Measurements from ENCODE around the gene WSB1. TPM values are rescaled to one million over a fixed set of nuclear protein-coding genes. Genes with fewer than 3 reads are reported as not detected.

Gene WSB1
- total RNA-seq, 1 donor from 2014 or later = 256 TPM

DNA sequence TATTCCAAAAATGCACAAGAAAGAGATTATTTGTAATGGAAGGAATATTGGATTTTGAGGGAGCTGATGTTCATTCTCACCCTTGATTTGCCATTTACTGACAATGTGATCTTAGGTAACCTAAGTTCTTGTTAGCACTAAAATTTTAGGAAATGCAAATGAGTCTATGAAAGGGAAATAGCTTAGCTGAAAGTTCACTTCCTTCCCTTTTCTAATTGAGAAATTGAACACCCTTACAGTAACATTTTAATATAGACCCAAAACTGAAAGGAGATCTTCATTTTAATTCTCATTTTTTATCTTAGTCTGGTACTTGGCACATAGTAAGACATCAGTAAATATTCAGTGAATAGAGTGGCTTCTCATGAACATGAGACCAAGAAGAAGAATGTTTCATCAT lies 10.9 kb upstream of the WSB1 start:
- no peak for FAIRE-seq
- no peaks in the 10 kb centered on the region for H3K27me3 ChIP-seq (ENCODE audit: control insufficient read depth, insufficient read depth, low read length)
- no peak for DNase-seq (ENCODE audit: low read depth)
- TF ChIP-seq, protein P1, sequence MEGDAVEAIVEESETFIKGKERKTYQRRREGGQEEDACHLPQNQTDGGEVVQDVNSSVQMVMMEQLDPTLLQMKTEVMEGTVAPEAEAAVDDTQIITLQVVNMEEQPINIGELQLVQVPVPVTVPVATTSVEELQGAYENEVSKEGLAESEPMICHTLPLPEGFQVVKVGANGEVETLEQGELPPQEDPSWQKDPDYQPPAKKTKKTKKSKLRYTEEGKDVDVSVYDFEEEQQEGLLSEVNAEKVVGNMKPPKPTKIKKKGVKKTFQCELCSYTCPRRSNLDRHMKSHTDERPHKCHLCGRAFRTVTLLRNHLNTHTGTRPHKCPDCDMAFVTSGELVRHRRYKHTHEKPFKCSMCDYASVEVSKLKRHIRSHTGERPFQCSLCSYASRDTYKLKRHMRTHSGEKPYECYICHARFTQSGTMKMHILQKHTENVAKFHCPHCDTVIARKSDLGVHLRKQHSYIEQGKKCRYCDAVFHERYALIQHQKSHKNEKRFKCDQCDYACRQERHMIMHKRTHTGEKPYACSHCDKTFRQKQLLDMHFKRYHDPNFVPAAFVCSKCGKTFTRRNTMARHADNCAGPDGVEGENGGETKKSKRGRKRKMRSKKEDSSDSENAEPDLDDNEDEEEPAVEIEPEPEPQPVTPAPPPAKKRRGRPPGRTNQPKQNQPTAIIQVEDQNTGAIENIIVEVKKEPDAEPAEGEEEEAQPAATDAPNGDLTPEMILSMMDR (IDR thresholded peaks at IDR 0.05; ENCODE audit: insufficient read depth, low read length, severe bottlenecking) = no peak
- H3K4me3 ChIP-seq (ENCODE audit: low read depth, low read length) = no peak overlapping the region
- H3K36me3 ChIP-seq (ENCODE audit: control insufficient read depth, insufficient read depth, low read length) = no peaks in the 10 kb centered on the region

DNA sequence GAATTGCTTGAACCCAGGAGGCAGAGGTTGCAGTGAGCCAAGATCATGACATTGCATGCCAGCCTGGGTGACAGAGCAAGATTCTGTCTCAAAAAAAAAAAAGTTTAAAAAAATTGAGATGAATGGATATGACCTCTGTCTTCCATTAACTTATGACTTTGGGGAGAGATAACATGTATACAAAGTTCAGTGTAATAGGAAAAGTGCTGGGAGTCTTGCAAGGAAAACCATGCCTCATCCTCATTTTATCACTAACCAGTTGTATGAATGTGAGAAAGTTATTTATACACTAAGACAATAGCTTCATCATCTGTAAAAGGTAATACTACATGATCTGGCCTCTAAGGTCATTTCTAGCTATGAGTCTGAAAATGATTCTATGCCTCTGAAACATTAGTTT lies 10.2 kb upstream of the WSB1 start:
- no peak for DNase-seq (ENCODE audit: low read depth)
- Histone ChIP-seq H3K27me3 (ENCODE audit: control insufficient read depth, insufficient read depth, low read length) (no peaks in the 10 kb centered on the region), H3K36me3 (ENCODE audit: control insufficient read depth, insufficient read depth, low read length) (no peaks in the 10 kb centered on the region), H3K4me3 (ENCODE audit: low read depth, low read length) (no peak overlapping the region)
- no peak for FAIRE-seq
- TF ChIP-seq, protein P1 (IDR thresholded peaks at IDR 0.05; ENCODE audit: insufficient read depth, low read length, severe bottlenecking) = no peak

DNA sequence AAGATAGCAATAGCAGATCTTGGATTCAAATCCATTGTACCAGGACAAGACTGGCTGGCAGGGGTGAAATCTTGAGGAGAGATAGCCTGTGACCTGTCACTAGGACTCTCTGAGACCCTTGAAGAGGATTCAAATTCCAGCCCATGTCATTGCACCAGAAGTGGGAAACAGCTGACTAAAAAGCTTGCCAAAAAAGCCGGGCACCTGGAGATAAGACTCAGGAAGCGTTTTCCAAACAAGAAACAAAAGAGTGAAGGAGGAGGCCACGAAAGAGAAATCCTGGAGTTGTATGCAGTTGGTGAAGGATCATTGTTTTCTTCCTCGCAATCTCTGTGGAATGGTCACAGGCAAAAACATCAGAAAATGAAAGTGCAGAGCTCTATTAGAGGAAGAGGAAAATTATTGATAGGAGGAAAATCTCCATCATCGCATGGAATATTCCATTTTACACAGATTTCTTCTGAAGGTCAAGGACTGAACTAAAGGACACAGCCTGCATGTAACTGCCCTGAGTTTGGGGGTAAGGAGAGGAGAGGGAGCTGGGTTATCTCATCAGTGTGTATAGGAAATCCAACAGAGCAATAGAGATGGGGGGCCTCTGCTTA lies 9.0 kb upstream of the WSB1 start:
- FAIRE-seq = no peak
- no peaks in the 10 kb centered on the region for H3K36me3 ChIP-seq (ENCODE audit: control insufficient read depth, insufficient read depth, low read length)
- DNase-seq (ENCODE audit: low read depth) = no peak
- H3K27me3 ChIP-seq (ENCODE audit: control insufficient read depth, insufficient read depth, low read length) = no peaks in the 10 kb centered on the region
- TF ChIP-seq, protein P1 (IDR thresholded peaks at IDR 0.05; ENCODE audit: insufficient read depth, low read length, severe bottlenecking) = no peak
- H3K4me3 ChIP-seq (ENCODE audit: low read depth, low read length) = no peak overlapping the region

DNA sequence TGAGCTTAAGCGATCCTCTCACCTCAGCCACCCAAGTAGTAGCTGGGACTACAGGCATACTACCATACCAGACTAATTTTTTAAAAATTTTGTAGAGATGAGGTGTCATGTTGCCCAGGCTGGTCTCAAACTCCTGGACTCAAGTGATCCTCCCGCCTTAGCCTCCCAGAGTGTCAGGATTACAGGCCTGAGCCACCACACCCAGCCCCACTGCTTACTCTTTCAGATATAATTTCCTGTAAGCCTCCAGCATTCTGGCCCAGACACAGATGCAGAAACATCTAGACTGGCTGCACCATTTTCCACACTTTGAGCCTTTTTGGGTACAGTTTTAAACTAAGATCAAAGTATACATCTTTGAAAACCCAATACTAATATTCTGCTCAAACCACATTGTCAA lies 8.4 kb upstream of the WSB1 start:
- no peak for FAIRE-seq
- no peak for DNase-seq (ENCODE audit: low read depth)
- TF ChIP-seq, protein P1 (IDR thresholded peaks at IDR 0.05; ENCODE audit: insufficient read depth, low read length, severe bottlenecking) = no peak
- Histone ChIP-seq H3K4me3 (ENCODE audit: low read depth, low read length) (no peak overlapping the region), H3K27me3 (ENCODE audit: control insufficient read depth, insufficient read depth, low read length) (no peaks in the 10 kb centered on the region), H3K36me3 (ENCODE audit: control insufficient read depth, insufficient read depth, low read length) (no peaks in the 10 kb centered on the region)

DNA sequence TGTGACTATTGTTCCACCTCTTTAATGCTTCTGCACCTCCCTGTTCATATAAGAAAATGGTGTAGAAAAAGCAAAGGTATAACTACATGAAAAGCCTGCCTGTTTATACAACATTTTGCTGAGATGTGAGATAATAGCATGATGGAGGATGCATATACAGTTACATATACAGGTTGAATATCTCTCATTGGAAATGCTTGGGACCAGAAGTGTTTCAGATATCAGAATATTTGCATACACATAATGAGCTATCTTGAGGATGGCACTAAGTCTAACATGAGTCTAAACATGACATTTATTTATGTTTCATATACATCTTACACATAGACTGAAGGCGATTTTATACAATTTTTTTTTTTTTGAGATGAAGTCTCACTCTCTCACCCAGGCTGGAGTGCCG lies 5.7 kb upstream of the WSB1 start:
- Histone ChIP-seq H3K4me3 (ENCODE audit: low read depth, low read length) (no peak overlapping the region), H3K36me3 (ENCODE audit: control insufficient read depth, insufficient read depth, low read length) (no peaks in the 10 kb centered on the region), H3K27me3 (ENCODE audit: control insufficient read depth, insufficient read depth, low read length) (no peaks in the 10 kb centered on the region)
- no peak for DNase-seq (ENCODE audit: low read depth)
- TF ChIP-seq, protein P1 (IDR thresholded peaks at IDR 0.05; ENCODE audit: insufficient read depth, low read length, severe bottlenecking) = no peak
- FAIRE-seq = no peak

DNA sequence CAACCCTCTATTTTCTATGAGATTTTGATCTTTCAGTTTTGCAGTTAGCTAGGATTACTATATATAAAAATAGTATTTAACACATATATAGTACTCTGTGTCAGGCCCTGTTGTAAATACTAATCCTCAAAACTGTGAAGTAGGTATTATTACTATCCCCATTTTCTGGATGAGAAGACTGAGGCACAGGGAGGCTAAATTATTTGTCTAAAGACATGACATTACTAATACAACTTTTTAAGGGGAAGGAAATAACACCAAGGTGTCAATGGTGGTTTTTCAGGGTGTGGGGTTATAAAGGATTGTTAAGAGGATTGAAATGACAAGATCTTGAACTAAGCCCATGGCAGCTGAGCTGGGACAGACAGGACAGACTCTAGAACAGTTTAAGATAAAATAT lies 4.1 kb upstream of the WSB1 start:
- DNase-seq (ENCODE audit: low read depth) (no peak), FAIRE-seq (no peak)

More for the DNA sequence above, 4.1 kb upstream of the WSB1 start:
- Histone ChIP-seq H3K36me3 (ENCODE audit: control insufficient read depth, insufficient read depth, low read length) (no peaks in the 10 kb centered on the region), H3K27me3 (ENCODE audit: control insufficient read depth, insufficient read depth, low read length) (no peaks in the 10 kb centered on the region), H3K4me3 (ENCODE audit: low read depth, low read length) (no peak overlapping the region)
- TF ChIP-seq, protein P1 (IDR thresholded peaks at IDR 0.05; ENCODE audit: insufficient read depth, low read length, severe bottlenecking) = no peak

All from bronchial epithelial cell (primary cell).